Upper lobe of right lung (tissue), 1 donor: Measurements from ENCODE around the gene RIGI. TPM values are rescaled to one million over a fixed set of nuclear protein-coding genes. Genes with fewer than 3 reads are reported as not detected.

Experiments used
- ATAC-seq: fragments of 200-7000 bp; cut with Tn5 transposase; one replicate; pipeline ENCODE4 v1.9.1; 2020; ENCODE audit warnings: mild to moderate bottlenecking, moderate library complexity
- DNase-seq: peaks from one replicate; pipeline ENCODE4 v3.0.0-alpha.2; 2020
- H3K27ac ChIP-seq: fragments of 200-600 bp; one replicate; pipeline ENCODE4 v1.8.0; 2022
- H3K27me3 ChIP-seq: fragments of 200-600 bp; one replicate; pipeline ENCODE4 v1.8.0; 2022; ENCODE audit warnings: mild to moderate bottlenecking
- H3K36me3 ChIP-seq: fragments of 200-600 bp; one replicate; pipeline ENCODE4 v1.8.0; 2022
- H3K4me1 ChIP-seq: fragments of 200-600 bp; one replicate; pipeline ENCODE4 v1.8.0; 2022
- H3K4me3 ChIP-seq: fragments of 200-600 bp; one replicate; pipeline ENCODE4 v1.8.0; 2022; ENCODE audit warnings: mild to moderate bottlenecking
- H3K9me3 ChIP-seq: fragments of 200-600 bp; one replicate; pipeline ENCODE4 v1.8.0; 2022
- intact Hi-C: fragments of 100-400 bp; cut with DNase I; formaldehyde crosslinking; loops from one replicate; pipeline ENCODE4 v1.11.0; 2022
- total RNA-seq: library from RNA; stranded (reverse); fragmentation: NEBNext Ultra II Directional; extraction: Animal tissue kit (Norgen Biotek cat#: 25700); gene quantifications from one replicate; pipeline ENCODE4 v1.2.1, GENCODE V29; 2021
- TF ChIP-seq, protein P1 (sequence below): fragments of 200-600 bp; IDR thresholded peaks from one replicate; pipeline ENCODE4 v1.8.0; 2022; ENCODE audit warnings: antibody characterized with exemption
- donor health status: DM: no; HTN: yes; CAD: no; lungs with severe emphysema.

The RIGI gene
- total RNA-seq, 1 donor from 2014 or later = 20.0 TPM

DNA sequence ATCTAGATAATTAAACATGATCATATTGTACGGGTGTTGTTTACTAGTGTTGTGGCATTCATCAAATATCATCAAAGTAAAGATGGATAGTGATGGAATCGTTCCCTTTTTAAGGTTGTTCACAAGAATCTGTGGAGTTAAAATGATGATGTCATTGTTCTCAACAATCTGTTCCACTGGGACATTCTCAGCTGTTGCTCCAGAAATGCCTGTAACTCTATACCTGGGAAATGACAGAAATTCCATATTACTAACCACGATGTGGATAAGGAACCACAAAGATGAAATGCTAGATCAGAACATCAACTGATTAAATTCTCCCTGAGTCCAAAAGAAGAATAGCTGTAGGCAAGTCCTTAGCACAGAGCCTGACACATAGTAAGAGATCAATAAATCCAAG is 38.0 kb downstream of the RIGI start:
- no peaks in the 10 kb centered on the region for H3K27me3 ChIP-seq
- peaks cover 88% of the 10 kb centered on the region for H3K36me3 ChIP-seq
- TF ChIP-seq, protein P1, sequence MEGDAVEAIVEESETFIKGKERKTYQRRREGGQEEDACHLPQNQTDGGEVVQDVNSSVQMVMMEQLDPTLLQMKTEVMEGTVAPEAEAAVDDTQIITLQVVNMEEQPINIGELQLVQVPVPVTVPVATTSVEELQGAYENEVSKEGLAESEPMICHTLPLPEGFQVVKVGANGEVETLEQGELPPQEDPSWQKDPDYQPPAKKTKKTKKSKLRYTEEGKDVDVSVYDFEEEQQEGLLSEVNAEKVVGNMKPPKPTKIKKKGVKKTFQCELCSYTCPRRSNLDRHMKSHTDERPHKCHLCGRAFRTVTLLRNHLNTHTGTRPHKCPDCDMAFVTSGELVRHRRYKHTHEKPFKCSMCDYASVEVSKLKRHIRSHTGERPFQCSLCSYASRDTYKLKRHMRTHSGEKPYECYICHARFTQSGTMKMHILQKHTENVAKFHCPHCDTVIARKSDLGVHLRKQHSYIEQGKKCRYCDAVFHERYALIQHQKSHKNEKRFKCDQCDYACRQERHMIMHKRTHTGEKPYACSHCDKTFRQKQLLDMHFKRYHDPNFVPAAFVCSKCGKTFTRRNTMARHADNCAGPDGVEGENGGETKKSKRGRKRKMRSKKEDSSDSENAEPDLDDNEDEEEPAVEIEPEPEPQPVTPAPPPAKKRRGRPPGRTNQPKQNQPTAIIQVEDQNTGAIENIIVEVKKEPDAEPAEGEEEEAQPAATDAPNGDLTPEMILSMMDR = no peak
- intact Hi-C loops = no loop called here
- H3K9me3 ChIP-seq = no peaks in the 10 kb centered on the region
- no peaks in the 10 kb centered on the region for H3K4me1 ChIP-seq
- no peak for DNase-seq
- H3K4me3 ChIP-seq = no peak overlapping the region
- ATAC-seq = no peak
- no peak overlapping the region for H3K27ac ChIP-seq

DNA sequence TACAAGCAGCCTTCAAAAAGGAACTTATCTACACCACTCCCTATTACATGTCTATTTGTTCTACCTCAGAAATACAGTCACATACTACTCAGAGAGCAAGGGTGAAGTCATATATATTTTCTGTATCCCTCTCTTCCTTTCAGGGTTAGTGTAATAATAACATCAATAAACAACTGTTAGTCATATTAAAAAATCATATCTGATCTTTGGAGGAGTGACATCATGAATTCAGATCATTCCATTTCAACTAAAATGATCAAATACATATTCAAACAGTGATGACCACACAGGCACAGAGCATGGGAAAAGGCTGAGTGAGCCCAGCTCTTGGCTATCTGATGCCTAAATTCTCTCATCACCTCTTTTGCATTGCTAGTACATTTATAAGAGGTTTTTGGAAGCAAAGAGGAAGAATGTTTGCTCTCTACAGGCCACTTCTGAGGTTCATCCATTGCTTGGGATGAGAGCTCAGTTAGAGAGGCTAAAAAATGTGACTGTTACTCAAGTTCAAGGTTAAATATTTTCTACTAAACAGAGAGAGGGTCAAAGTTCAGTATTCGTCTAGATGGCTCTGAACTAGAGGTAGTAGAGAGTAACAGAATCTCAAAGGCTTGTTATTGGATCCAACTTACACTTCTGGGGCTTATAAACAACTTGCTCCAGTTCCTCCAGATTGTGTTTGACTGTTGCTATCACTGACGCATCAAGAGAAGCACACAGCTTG is 39.0 kb downstream of the RIGI start:
- TF ChIP-seq, protein P1 = no peak
- ATAC-seq (no peak), DNase-seq (no peak)
- H3K36me3 ChIP-seq = peaks cover 92% of the 10 kb centered on the region
- no peaks in the 10 kb centered on the region for H3K27me3 ChIP-seq
- no peaks in the 10 kb centered on the region for H3K4me1 ChIP-seq
- intact Hi-C loops = no loop called here
- no peaks in the 10 kb centered on the region for H3K9me3 ChIP-seq
- H3K27ac ChIP-seq = no peak overlapping the region
- no peak overlapping the region for H3K4me3 ChIP-seq

- intact Hi-C loops = no loop called here
- TF ChIP-seq, protein P1 = no peak
- no peak overlapping the region for H3K27ac ChIP-seq
- no peaks in the 10 kb centered on the region for H3K4me1 ChIP-seq
- H3K4me3 ChIP-seq = no peak overlapping the region
- H3K27me3 ChIP-seq = no peaks in the 10 kb centered on the region
- DNase-seq (no peak), ATAC-seq (peak; percentile 68)
- H3K36me3 ChIP-seq = peaks cover 84% of the 10 kb centered on the region
- no peaks in the 10 kb centered on the region for H3K9me3 ChIP-seq
These were observed 42.7 kb downstream of the RIGI start for GRCh38 chr9:32483343-32483742.

Other genes with a start within 250 kb of the RIGI start
- 32.9 TPM for gene ACO1, start 141.6 kb downstream of the RIGI start, total RNA-seq
- 8.8 TPM for gene SMIM27, start 26.1 kb upstream of the RIGI start, total RNA-seq
- gene TOPORS, start 26.4 kb upstream of the RIGI start, total RNA-seq = 14.6 TPM
- gene NDUFB6, start 47.0 kb upstream of the RIGI start, total RNA-seq = 38.2 TPM
- not detected for gene TAF1L, start 109.5 kb upstream of the RIGI start, total RNA-seq